ENCODE results near the gene FUNDC1.

FUNDC1 gene

DNA sequence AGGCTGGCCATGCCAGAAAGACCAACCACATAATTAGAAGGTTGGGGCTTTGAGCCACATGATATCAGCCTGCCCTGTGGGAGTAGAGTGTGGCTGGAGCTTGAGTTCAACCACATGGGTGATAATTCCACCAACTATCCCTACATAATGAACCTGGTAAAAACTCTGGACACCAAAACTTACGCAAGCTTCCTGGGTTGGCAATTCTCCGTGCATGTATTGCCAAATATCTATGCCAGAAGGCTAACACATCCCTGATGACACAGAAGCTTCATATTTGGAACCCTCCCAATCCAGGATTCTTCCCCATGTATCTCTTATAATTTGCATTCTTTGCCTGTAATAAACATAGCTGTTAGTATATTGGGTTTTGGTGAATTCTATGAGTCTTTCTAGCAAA, 68.2 kb downstream of the FUNDC1 start:
- Histone ChIP-seq H3K9me2 (replicated peaks; ENCODE audit: control insufficient read depth, low read length) (no peaks in the 10 kb centered on the region), H3K4me2 (ENCODE audit: low read length) (no peak overlapping the region), H3K36me3 (ENCODE audit: control insufficient read depth, low read length) (no peaks in the 10 kb centered on the region), H4K20me1 (ENCODE audit: control insufficient read depth, insufficient read depth, low read depth, low read length) (no peaks in the 10 kb centered on the region), H3K4me3 (ENCODE audit: low read length) (no peak overlapping the region), H3F3A (ENCODE audit: control insufficient read depth, insufficient read depth) (no peaks in the 10 kb centered on the region), H3K27ac (ENCODE audit: low read depth, low read length) (no peak overlapping the region), H3K27me3 (ENCODE audit: control insufficient read depth, low read length) (no peaks in the 10 kb centered on the region), H3K79me2 (ENCODE audit: control insufficient read depth, low read length) (no peaks in the 10 kb centered on the region), H3K9me3 (ENCODE audit: control insufficient read depth, insufficient read depth, low read length) (no peaks in the 10 kb centered on the region), H3K4me1 (ENCODE audit: control insufficient read depth, low read length) (no peaks in the 10 kb centered on the region)
- TF ChIP-seq EZH2phosphoT487 (IDR thresholded peaks at IDR 0.05; ENCODE audit: borderline replicate concordance, low read length) (no peak), CTCF (IDR thresholded peaks at IDR 0.05; ENCODE audit: low read depth, low read length, poor library complexity, severe bottlenecking) (no peak)
